Posterior vena cava (tissue), 2 donors: ENCODE data around the gene XCL1. TPM values are rescaled to one million over a fixed set of nuclear protein-coding genes. Genes with fewer than 3 reads are reported as not detected.
"Not testable (repeated sequence)": the region's sequence is repeated elsewhere in the genome, so short reads cannot be mapped to it uniquely, and the experiment has no call there.

Source experiments
- DNase-seq: peaks from one replicate; pipeline ENCODE4 v3.0.0-alpha.2; 2020; ENCODE audit warnings: low spot score
- intact Hi-C, 2 donors: fragments of 100-400 bp; cut with DNase I; formaldehyde crosslinking; loops; one replicate each; pipeline versions ENCODE4 v1.14.1 to v1.14.2; 2022 to 2023
- total RNA-seq, 2 donors: library from RNA; stranded (reverse); fragmentation: NEBNext Ultra II Directional; extraction: Animal tissue kit (Norgen Biotek cat#: 25700); gene quantifications; one replicate each; pipeline ENCODE4 v1.2.1, GENCODE V29; 2021
- donor health status: DM: yes; HTN: yes; CAD: no.
- donor health status: DM: yes; HTN: yes; CAD: no.

Gene XCL1
- total RNA-seq, 2 donors from 2014 or later: not detected

- intact Hi-C loops: no loop called here
- no peak for DNase-seq
Measured at GRCh38 chr1:168565825-168566224, 10.6 kb upstream of the XCL1 start.

- no peak for DNase-seq
- intact Hi-C loops: no loop called here
Measured at GRCh38 chr1:168567007-168567406, 9.4 kb upstream of the XCL1 start.

GRCh38 chr1:168567568-168567967, 8.8 kb upstream of the XCL1 start:
- no peak for DNase-seq
- intact Hi-C loops: no loop called here

DNA sequence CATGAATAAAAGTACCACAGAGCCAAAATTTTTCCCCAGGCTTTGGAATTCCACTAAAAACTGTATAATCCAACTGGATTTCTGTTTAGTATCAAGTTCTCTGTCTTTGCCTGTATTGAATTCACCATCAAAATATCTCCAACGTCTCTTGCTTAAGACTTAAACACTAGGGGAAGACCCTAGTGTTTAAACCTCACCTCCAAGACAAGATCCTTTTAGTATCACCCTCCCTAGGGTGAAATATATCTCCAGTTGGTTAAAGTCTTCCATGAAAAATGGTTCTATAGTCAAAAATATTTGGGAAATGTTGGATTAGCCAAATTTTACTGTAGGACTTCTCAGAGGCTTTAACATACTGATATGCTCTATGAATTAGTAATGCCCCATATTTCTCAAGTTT, 8.1 kb upstream of the XCL1 start:
- DNase-seq: no peak
- intact Hi-C loops: no loop called here

- intact Hi-C loops: loop anchor here in 1 of 2 donors (10.0 kb wide), 1 partner anchor 226 kb away; no protein-coding TSS in a partner anchor
- no peak for DNase-seq
Measured at GRCh38 chr1:168570652-168571051, 5.8 kb upstream of the XCL1 start.

GRCh38 chr1:168572633-168573032, 3.8 kb upstream of the XCL1 start:
- intact Hi-C loops: loop anchor here in 1 of 2 donors (10.0 kb wide), 1 partner anchor 228 kb away; no protein-coding TSS in a partner anchor
- DNase-seq: no peak

DNA sequence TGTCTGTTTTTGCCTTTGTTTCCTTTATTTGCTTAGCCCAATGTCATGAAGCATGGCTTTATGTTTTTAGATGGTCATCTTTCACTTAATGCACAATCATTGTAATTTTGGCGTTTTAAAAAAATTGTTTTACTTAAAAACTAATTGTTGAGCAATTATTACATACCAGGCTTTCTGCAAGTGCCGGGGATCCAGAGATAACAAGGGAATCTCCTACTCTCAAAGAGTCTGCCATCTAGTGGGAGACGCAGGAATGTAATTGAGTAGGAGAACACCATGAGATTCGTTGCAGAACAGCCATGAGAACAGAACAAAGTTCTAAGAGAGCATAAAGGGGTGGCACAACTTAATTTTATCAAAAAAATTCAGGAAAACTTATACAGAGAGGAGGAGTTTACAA, 2.2 kb upstream of the XCL1 start:
- intact Hi-C loops: loop anchor here (2.0 to 10.0 kb wide), 2 partner anchors 135 to 229 kb away; no protein-coding TSS in a partner anchor
- DNase-seq: not testable (repeated sequence)

- DNase-seq: not testable (repeated sequence)
- intact Hi-C loops: loop anchor here in 1 of 2 donors (10.0 kb wide), 1 partner anchor 234 kb away; no protein-coding TSS in a partner anchor
Measured at GRCh38 chr1:168578531-168579185, 2.3 kb downstream of the XCL1 start.

GRCh38 chr1:168580290-168580689, 3.9 kb downstream of the XCL1 start:
- intact Hi-C loops, DNase-seq: not testable (repeated sequence)

GRCh38 chr1:168580991-168581390, 4.6 kb downstream of the XCL1 start:
- intact Hi-C loops: not testable (repeated sequence)

GRCh38 chr1:168581817-168582572, 5.6 kb downstream of the XCL1 start:
- no peak for DNase-seq
- intact Hi-C loops: no loop called here

More at GRCh38 chr1:168580991-168581390, 4.6 kb downstream of the XCL1 start:
- not testable (repeated sequence) for DNase-seq

GRCh38 chr1:168582688-168583336, 6.4 kb downstream of the XCL1 start:
- intact Hi-C loops: no loop called here

GRCh38 chr1:168583571-168583970, 7.2 kb downstream of the XCL1 start:
- intact Hi-C loops: no loop called here
- DNase-seq: no peak

More at GRCh38 chr1:168582688-168583336, 6.4 kb downstream of the XCL1 start:
- DNase-seq: no peak

DNA sequence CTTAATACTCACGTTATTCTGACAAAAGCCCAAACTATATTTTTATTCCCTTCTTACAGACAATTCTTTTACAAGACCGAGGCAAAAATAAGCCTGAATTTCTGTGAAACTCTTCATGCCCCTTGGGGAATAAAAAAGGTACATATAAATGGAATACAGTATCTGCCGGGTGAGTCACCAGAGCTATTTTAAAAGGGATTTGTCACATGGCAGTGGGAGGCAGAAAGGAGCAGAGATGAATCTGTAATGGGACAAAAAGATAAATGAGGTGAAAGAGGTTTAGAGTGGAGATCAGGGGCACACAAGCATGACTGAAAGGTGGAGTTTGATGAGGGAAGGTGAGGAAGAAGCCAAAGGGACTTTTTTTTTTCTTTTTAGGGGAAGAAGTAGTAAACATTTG, 8.8 kb downstream of the XCL1 start:
- intact Hi-C loops: no loop called here
- no peak for DNase-seq

DNA sequence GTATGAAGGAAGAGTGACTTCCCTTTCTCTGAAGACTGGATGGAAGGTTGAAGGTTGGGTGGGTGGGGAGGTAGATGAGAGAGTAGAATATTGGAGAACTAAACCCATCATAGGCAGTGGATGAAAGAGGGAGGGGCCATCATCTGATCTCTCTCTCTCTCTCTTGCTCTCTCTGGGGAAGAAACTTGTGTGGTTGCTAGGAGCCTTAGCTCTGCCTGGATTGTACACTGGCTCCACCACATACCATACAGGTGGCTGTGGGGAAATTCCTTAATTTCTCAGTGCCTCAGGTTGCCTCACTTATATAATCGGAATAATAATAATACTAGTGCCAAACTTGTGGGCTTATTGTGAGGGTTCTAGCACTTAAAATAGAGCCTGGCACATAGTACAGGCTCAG, 9.5 kb downstream of the XCL1 start:
- no peak for DNase-seq
- intact Hi-C loops: no loop called here

- intact Hi-C loops: no loop called here
- DNase-seq: no peak
Measured at GRCh38 chr1:168589167-168589566, 12.8 kb downstream of the XCL1 start.

DNA sequence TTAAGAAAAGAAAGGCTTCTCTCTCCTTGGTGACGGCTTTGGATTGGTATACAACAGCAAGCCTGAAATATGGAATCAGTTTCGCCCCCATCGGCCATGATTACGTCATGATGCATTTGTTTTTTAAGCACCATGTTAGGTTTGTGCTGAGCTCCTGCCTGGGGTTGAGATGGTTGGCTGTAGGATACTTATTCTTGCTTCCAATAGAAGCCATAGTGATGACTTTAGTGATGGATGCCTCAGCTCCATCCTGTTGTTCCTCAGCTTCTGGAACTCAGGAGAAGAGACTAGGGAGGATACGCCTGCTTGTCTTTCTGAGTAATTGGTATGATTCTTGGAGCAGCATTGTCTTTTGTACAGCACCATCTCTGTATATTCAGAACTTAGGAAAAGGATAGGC, 14.7 kb downstream of the XCL1 start:
- intact Hi-C loops: loop anchor here in 1 of 2 donors (10.0 kb wide), 1 partner anchor 754 kb away; no protein-coding TSS in a partner anchor
- DNase-seq: no peak

GRCh38 chr1:168591641-168592250, 15.3 kb downstream of the XCL1 start:
- DNase-seq: no peak
- intact Hi-C loops: loop anchor here in 1 of 2 donors (10.0 kb wide), 1 partner anchor 753 kb away; no protein-coding TSS in a partner anchor

DNA sequence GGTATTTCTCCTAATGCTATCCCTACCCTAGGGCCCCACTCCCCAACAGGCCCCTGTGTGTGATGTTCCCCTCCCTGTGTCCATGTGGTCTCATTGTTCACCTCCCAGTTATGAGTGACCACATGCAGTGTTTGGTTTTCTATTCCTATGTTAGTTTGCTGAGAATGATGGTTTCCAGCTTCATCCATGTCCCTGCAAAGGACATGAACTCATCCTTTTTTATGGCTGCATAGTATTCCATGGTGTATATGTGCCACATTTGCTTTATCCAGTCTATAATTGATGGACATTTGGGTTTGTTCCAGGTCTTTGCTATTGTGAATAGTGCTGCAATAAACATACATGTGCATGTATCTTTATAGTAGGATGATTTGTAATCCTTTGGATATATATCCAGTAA, 19.0 kb downstream of the XCL1 start:
- intact Hi-C loops: loop anchor here in 1 of 2 donors (10.0 kb wide), 1 partner anchor 749 kb away; no protein-coding TSS in a partner anchor
- DNase-seq: not testable (repeated sequence)
